Lung (tissue), 12 donors: ENCODE results near the gene GABRQ. TPM values are rescaled to one million over a fixed set of nuclear protein-coding genes. Genes with fewer than 3 reads are reported as not detected.

Source experiments
- ATAC-seq: fragments of 200-7000 bp; cut with Tn5 transposase; one replicate; pipeline ENCODE4 v1.9.1; 2020; ENCODE audit warnings: moderate number of reproducible peaks; ENCODE audit not compliant: insufficient read depth, low FRiP score
- DNase-seq, 3 donors: peaks; one replicate each; pipeline ENCODE4 v3.0.0-alpha.2; 2013 to 2017
- H3K27ac ChIP-seq, 2 donors: one replicate each; pipeline ENCODE4 v1.5.1; 2013; ENCODE audit warnings: mild to moderate bottlenecking in 2 of 2, moderate library complexity in 2 of 2, control low read depth in 1 of 2, inconsistent platforms in 1 of 2, low read depth in 1 of 2, low read length in 1 of 2
- H3K27me3 ChIP-seq, 3 donors: one replicate each; pipeline ENCODE4 v1.5.1; 2013; ENCODE audit warnings: low read length in 2 of 3; ENCODE audit not compliant: control insufficient read depth in 3 of 3, insufficient read depth in 3 of 3
- H3K36me3 ChIP-seq, 4 donors: one replicate each; pipeline ENCODE4 v1.5.1; 2013; ENCODE audit warnings: low read length in 4 of 4, mild to moderate bottlenecking in 1 of 4, moderate library complexity in 1 of 4; ENCODE audit not compliant: control insufficient read depth in 4 of 4, insufficient read depth in 4 of 4
- H3K4me1 ChIP-seq, 5 donors: one replicate each; pipeline ENCODE4 v1.5.1; 2013; ENCODE audit warnings: low read length in 5 of 5, mild to moderate bottlenecking in 2 of 5, moderate library complexity in 1 of 5; ENCODE audit not compliant: control insufficient read depth in 5 of 5, insufficient read depth in 5 of 5
- H3K4me3 ChIP-seq: one replicate; pipeline ENCODE4 v1.5.1; 2013; ENCODE audit warnings: mild to moderate bottlenecking, control low read depth, moderate library complexity
- H3K9ac ChIP-seq, 2 donors: one replicate each; pipeline ENCODE4 v1.5.1; 2013; ENCODE audit warnings: low read length in 2 of 2, control low read depth in 1 of 2; ENCODE audit not compliant: insufficient read depth in 1 of 2
- H3K9me3 ChIP-seq, 4 donors: one replicate each; pipeline ENCODE4 v1.5.1; 2013; ENCODE audit warnings: low read length in 3 of 4, mild to moderate bottlenecking in 1 of 4, moderate library complexity in 1 of 4; ENCODE audit not compliant: control insufficient read depth in 4 of 4, insufficient read depth in 3 of 4
- CTCF ChIP-seq: IDR thresholded peaks from 2 replicates; pipeline ENCODE4 v1.5.1; 2012; ENCODE audit warnings: mild to moderate bottlenecking; ENCODE audit errors: control extremely low read depth, extremely low read depth
- WGBS, 2 donors: extraction: QIAGEN DNeasy Blood & Tissue Kit; methylation state at CpG; one replicate each; pipeline ENCODE4 v1.1.7; 2013; 5-methylcytosine and 5-hydroxymethylcytosine counted together
- polyA plus RNA-seq, 2 donors: library from polyadenylated mRNA; stranded (reverse); fragments of 200-250 nt; gene quantifications; one replicate each; pipeline ENCODE4 v1.2.1, GENCODE V29; 2013
- total RNA-seq, 2 donors: library from RNA; depleted of rRNA in 1 of 2; stranded (reverse); fragments of >200 nt in 1 of 2; gene quantifications; one replicate each; pipeline ENCODE4 v1.2.1, GENCODE V29; 2014 to 2021
- donor health status: control.
- donor health status: control.
- donor health status: Bipolar disorder and iron deficiency.
- donor health status: healthy.
- donor health status: DM: yes; HTN: yes; CAD: no.

GABRQ gene
- total and polyA plus RNA-seq, 4 donors, result 0.09 TPM; not detected in 3

GRCh38 chrX:152652060-152652459 is 14.4 kb downstream of the GABRQ start:
- no peak for TF ChIP-seq CTCF
- H3K9me3 ChIP-seq, result peaks cover 0 to 2% (median 0%) of the 10 kb centered on the region in 4 donors
- whole genome bisulfite sequencing, 2 donors, result 88 to 94% methylated on average over 6 of the region's 6 CpGs
- no peaks in the 10 kb centered on the region for H3K36me3 ChIP-seq
- H3K27me3 ChIP-seq, result no peaks in the 10 kb centered on the region
- no peaks in the 10 kb centered on the region for H3K4me1 ChIP-seq
- ATAC-seq, result no peak
- no peak overlapping the region for H3K9ac ChIP-seq
- H3K27ac ChIP-seq, result no peak overlapping the region
- DNase-seq, result no peak
- no peak overlapping the region for H3K4me3 ChIP-seq

GRCh38 chrX:152652467-152652866 is 14.8 kb downstream of the GABRQ start:
- TF ChIP-seq CTCF, result no peak
- Histone ChIP-seq H3K9me3 (peaks cover 0 to 2% (median 0%) of the 10 kb centered on the region in 4 donors), H3K27me3 (no peaks in the 10 kb centered on the region), H3K4me3 (no peak overlapping the region), H3K9ac (no peak overlapping the region), H3K36me3 (no peaks in the 10 kb centered on the region), H3K27ac (no peak overlapping the region), H3K4me1 (no peaks in the 10 kb centered on the region)
- no peak for ATAC-seq
- DNase-seq, result no peak
- WGBS, 2 donors, result 87 to 97% methylated on average over 15 to 16 of the region's 16 CpGs

- no peaks in the 10 kb centered on the region for H3K27me3 ChIP-seq
- TF ChIP-seq CTCF, result no peak
- H3K27ac ChIP-seq, result no peak overlapping the region
- H3K9me3 ChIP-seq, result peaks cover 0 to 5% (median 0%) of the 10 kb centered on the region in 4 donors
- ATAC-seq (no peak), DNase-seq (no peak)
- H3K4me1 ChIP-seq, result no peaks in the 10 kb centered on the region
- no peaks in the 10 kb centered on the region for H3K36me3 ChIP-seq
- H3K9ac ChIP-seq, result no peak overlapping the region
- WGBS, 2 donors, result 70 to 80% methylated on average over 4 of the region's 4 CpGs
- H3K4me3 ChIP-seq, result no peak overlapping the region
These were observed 18.4 kb downstream of the GABRQ start for GRCh38 chrX:152656087-152656486.

GRCh38 chrX:152656890-152657289 is 19.2 kb downstream of the GABRQ start:
- Histone ChIP-seq H3K27me3 (no peaks in the 10 kb centered on the region), H3K4me1 (no peaks in the 10 kb centered on the region), H3K9me3 (peaks cover 0 to 5% (median 0%) of the 10 kb centered on the region in 4 donors), H3K4me3 (no peak overlapping the region), H3K36me3 (no peaks in the 10 kb centered on the region), H3K9ac (no peak overlapping the region), H3K27ac (no peak overlapping the region)
- DNase-seq, result no peak
- ATAC-seq, result no peak
- no peak for TF ChIP-seq CTCF
- 82 to 87% methylated on average over 7 of the region's 7 CpGs for WGBS, 2 donors
